NCI-H187 (cell line): Measurements from ENCODE around the gene ZER1.

Experiments
- DNase-seq, 2 experiments: peaks; one replicate each; lab custom pipeline; 2025; lab: John Stamatoyannopoulos, UW

The ZER1 gene

DNA sequence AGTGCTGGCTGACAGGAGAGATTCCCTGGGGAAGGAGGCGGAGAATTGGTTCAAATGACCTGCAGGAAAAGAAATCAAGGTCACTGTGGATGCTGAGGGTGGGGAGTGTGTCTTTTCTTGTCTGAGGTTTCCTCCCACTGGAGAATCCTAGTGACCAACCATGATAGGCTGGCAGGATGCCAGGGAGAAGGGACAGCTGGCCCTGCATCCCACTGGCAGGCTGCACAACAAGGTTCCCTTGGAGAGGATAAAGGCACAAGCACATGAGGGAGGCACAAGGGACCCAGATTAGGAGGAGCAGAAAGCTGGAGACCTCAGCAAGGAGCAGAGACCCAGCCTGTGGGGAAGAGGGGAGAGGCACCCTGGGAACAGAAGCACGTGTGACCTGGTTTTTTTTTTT is 36.4 kb downstream of the ZER1 start:
- DNase-seq = no peak

DNA sequence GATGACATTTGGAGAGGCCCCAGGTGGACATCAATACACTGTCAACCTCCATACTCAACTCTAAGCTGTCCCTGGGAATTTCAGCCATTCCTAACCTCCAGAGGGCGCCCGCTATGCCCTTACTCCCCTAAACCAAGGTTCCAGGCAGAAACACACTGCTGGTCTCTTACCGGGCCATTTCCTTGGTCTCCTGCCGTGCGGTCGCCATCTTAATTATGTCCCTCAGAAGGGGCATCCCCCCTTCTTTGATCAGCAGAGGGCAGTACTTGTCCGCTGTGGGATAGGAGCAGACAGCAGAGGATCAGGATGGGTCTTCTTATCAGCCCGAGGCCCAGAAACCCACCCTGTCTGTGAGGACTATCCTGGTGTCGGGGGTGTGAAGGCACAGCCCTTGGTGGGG is 38.5 kb downstream of the ZER1 start:
- peak; percentile 37 to 73 for DNase-seq

DNA sequence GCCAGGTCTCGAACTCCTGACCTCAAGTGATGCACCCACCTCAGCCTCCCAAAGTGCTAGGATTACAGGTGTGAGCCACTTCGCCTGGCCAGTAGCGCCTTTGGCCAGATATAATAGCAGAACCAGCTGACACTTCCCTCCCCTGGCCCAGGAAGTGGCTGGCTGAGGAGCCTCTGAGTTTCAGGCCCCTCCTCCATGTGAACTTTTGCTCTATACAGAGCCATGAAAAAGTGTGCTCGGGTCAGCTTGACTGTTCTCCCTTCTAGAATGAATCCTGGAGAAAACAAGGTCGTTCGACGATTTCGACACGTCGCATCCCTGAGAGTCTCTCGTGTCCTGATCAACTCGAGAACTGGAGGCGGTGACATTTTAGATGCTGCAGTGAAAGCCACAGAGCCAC is 39.2 kb downstream of the ZER1 start:
- no peak for DNase-seq

GRCh38 chr9:128731691-128732090 is 40.0 kb downstream of the ZER1 start:
- no peak for DNase-seq

DNA sequence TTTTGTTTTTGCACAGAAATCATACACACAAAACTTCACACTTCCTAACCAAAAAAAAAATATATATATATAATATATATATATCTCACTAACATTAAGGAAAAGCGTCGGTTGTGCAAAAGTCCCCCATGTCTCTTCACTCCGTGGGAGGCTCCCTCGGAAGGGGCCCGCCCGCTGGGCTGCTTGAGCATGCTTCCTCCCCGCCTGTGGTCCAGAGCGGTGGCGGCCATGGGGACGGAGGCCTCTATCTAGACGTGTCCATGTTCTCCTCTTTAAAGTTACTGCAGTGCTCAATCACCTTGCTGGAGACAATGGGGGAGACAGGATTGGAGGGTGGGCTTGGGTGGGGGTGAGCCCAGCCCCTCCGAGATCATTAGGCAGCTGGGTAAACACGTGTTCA is 40.6 kb downstream of the ZER1 start:
- no peak for DNase-seq

DNA sequence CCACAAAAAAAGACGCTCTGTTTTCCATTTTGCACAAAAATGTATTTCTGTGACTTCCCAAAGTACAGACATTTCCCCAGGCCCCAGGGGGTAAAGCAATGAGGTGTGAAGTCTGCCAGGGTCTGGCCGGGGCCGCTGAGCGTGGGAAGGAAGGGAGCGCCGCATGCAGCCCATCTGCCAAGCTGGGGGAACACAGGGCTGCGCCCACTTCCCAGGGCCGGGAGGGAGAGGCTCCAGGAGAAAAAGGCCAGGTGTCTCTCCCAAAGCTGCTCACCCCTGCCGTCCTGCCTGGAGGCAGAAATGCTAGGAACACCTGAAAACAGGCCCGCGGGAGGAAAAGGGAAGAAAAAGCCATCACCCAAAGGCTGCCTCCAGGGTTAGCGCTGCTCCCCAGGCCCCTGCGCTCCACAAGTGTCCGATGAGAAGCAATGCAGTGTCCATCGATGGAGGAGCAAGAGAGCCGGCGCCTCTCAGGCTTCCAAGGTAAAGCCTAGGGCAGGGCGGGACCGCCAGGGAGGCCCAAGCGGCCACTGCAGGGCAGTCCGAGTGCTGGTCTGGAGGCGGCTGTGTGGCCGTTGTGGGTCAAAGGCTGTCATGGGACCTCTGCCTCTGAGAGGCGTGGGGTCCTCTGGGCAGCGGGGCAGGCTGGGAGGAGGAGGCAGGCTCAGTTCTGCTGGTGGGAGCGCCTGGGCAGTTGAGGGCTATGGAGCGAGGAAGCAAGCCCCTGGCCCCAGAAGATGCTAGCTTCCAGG is 41.8 kb downstream of the ZER1 start:
- no peak for DNase-seq

GRCh38 chr9:128729302-128729701 is 42.4 kb downstream of the ZER1 start:
- DNase-seq = no peak

GRCh38 chr9:128728298-128728697 is 43.4 kb downstream of the ZER1 start:
- no peak for DNase-seq

- DNase-seq = no peak
Measured at GRCh38 chr9:128727640-128728248, 44.0 kb downstream of the ZER1 start.

- DNase-seq = peak in 1 of 2 experiments; percentile 30
Measured at GRCh38 chr9:128724744-128725211, 46.9 kb downstream of the ZER1 start.

GRCh38 chr9:128723866-128724743 is 47.6 kb downstream of the ZER1 start, which contains the start of gene ZDHHC12:
Gene ZDHHC12, minus strand, starts transcription at chr9:128724127. Its CDS starts 34 bp downstream, at chr9:128724093.
- peak; percentile 94 for DNase-seq

- DNase-seq = no peak
Measured at GRCh38 chr9:128723352-128723865, 48.3 kb downstream of the ZER1 start.

- DNase-seq = no peak
Measured at GRCh38 chr9:128722380-128723351, 49.1 kb downstream of the ZER1 start.

DNA sequence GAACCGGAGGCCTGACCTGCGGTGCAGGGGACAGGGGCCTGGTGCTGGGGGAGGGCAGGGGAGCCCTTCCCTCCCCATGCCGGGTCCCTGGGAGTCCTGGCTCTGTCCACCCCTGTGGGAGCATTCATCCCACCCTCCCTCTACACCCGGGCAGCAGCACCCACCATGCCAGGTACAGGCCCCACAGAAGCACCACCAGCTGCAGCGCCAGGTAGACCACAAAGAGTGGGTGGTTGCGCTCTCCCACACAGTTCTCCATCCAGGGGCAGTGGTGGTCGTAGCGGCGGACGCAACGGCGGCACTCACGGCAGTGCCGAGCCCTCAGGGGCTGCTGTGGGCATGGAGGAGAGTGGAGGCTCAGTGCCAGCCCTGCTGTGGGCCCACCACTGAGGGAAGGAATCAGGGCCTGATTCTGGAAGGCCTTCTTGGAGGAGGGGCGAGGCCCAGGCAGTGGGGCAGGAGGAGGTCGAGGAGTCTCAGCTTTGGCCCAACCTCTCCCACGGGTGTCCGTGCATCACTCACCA is 50.2 kb downstream of the ZER1 start:
- DNase-seq = no peak

- no peak for DNase-seq
Measured at GRCh38 chr9:128720841-128721486, 50.8 kb downstream of the ZER1 start.

DNA sequence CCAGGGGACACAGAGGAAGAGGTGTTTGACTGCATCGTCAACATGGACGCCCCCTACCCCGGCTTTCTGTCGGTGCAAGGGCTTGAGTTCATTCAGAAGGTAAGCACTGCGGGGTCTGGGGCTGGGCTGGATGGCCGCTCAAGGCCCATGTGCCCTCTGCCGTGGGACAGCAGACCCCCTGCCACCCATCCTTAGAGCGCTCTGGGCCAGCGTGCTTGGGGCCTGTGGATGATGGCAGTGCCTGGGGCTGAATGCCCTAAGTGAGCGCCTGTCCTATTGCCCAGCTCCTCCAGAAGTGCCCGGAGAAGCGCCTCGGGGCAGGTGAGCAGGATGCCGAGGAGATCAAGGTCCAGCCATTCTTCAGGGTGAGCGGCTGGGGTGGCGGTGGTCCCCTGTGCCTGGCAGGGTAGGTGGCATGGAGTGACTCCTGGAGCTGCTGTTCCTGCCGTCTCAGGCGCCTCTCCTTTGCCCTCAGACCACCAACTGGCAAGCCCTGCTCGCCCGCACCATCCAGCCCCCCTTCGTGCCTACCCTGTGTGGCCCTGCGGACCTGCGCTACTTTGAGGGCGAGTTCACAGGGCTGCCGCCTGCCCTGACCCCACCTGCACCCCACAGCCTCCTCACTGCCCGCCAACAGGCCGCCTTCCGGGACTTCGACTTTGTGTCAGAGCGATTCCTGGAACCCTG is 51.7 kb downstream of the ZER1 start:
- DNase-seq = no peak

GRCh38 chr9:128718475-128718874 is 53.3 kb downstream of the ZER1 start:
- DNase-seq = no peak

DNA sequence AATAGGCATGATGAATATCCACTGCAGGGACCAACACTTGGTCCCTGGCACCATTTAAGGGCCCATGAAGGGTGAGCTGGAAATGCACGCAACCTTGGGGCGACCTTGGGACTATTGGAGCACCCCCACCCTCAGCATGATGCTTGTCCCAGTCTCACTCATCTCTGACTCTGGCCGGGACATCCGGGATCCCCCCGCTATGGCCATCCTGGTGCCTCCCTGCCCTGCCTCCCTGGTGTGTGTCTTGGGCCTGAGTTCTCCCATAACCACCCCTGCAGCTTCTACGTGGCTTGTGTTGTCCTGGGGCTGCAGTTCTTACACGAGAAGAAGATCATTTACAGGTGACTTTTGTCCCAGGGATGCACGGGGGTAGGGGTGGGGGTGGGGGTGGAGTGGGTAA is 53.7 kb downstream of the ZER1 start:
- no peak for DNase-seq

DNA sequence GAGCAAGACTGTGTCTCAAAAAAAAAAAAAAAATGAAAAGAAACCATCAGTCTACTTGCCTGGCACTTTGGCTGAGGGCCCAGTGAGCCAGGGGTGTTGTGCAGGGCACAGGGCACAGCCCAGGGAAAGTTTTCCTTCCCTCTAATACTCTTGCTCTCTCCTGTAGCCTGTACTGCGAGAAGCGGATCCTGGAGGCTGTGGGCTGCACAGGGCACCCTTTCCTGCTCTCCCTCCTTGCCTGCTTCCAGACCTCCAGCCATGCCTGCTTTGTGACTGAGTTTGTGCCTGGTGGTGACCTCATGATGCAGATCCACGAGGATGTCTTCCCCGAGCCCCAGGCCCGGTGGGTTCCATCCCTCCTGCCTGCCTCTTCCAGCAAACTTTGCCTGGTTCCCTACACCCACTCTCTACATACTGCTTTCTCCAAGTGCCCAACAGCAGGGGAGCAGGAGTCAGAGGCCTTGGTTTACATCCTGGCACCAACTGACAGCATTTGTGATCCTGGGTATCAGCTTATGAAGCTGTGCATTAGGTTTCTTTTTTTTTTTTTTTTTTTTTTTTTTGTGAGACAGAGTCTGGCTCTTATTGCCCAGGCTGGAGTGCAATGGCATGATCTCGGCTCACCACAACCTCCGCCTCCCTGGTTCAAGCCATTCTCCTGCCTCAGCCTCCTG is 55.0 kb downstream of the ZER1 start:
- DNase-seq = no peak
